Measurements from ENCODE around the gene MTHFD1L.
"Not testable (repeated sequence)": the region's sequence is repeated elsewhere in the genome, so short reads cannot be mapped to it uniquely, and the experiment has no call there.

MTHFD1L gene

GRCh38 chr6:151075005-151075404 is 209.5 kb downstream of the MTHFD1L start:
- DNase-seq (ENCODE audit: low read depth): no peak
- no peak for TF ChIP-seq CTCF (conservative IDR thresholded peaks at IDR 0.05; ENCODE audit: low read length)
- H3K4me3 ChIP-seq (ENCODE audit: low read length): no peak overlapping the region

- peak; percentile 58 for DNase-seq (ENCODE audit: low read depth)
- H3K4me3 ChIP-seq (ENCODE audit: low read length): no peak overlapping the region
- no peak for TF ChIP-seq CTCF (conservative IDR thresholded peaks at IDR 0.05; ENCODE audit: low read length)
Observed at GRCh38 chr6:151075527-151075926, 210.0 kb downstream of the MTHFD1L start.

- no peak for DNase-seq (ENCODE audit: low read depth)
- no peak for TF ChIP-seq CTCF (conservative IDR thresholded peaks at IDR 0.05; ENCODE audit: low read length)
- no peak overlapping the region for H3K4me3 ChIP-seq (ENCODE audit: low read length)
Observed at GRCh38 chr6:151075930-151076555, 210.5 kb downstream of the MTHFD1L start.

GRCh38 chr6:151078655-151079054 is 213.2 kb downstream of the MTHFD1L start:
- no peak for DNase-seq (ENCODE audit: low read depth)
- no peak for TF ChIP-seq CTCF (conservative IDR thresholded peaks at IDR 0.05; ENCODE audit: low read length)
- no peak overlapping the region for H3K4me3 ChIP-seq (ENCODE audit: low read length)

- no peak for DNase-seq (ENCODE audit: low read depth)
- no peak for TF ChIP-seq CTCF (conservative IDR thresholded peaks at IDR 0.05; ENCODE audit: low read length)
- no peak overlapping the region for H3K4me3 ChIP-seq (ENCODE audit: low read length)
Observed at GRCh38 chr6:151081656-151082055, 216.2 kb downstream of the MTHFD1L start.

GRCh38 chr6:151082079-151082478 is 216.6 kb downstream of the MTHFD1L start:
- TF ChIP-seq CTCF (conservative IDR thresholded peaks at IDR 0.05; ENCODE audit: low read length): no peak
- DNase-seq (ENCODE audit: low read depth): no peak
- no peak overlapping the region for H3K4me3 ChIP-seq (ENCODE audit: low read length)

- TF ChIP-seq CTCF (conservative IDR thresholded peaks at IDR 0.05; ENCODE audit: low read length): no peak
- no peak overlapping the region for H3K4me3 ChIP-seq (ENCODE audit: low read length)
- DNase-seq (ENCODE audit: low read depth): no peak
Observed at GRCh38 chr6:151084275-151084674, 218.8 kb downstream of the MTHFD1L start.

GRCh38 chr6:151087055-151087454 is 221.6 kb downstream of the MTHFD1L start:
- DNase-seq (ENCODE audit: low read depth); H3K4me3 ChIP-seq (ENCODE audit: low read length): not testable (repeated sequence)

Measured in AG10803 (cell line).